Kidney (tissue), 14 donors: ENCODE results near the gene PDE3B. TPM values are rescaled to one million over a fixed set of nuclear protein-coding genes. Genes with fewer than 3 reads are reported as not detected.

ENCODE experiments used
- DNase-seq, 5 donors: peaks; one replicate each; pipeline ENCODE4 v3.0.0-alpha.2; 2013 to 2020
- FAIRE-seq: peaks from 2 replicates; lab custom pipeline; 2012; peaks lifted over from hg19 to GRCh38; lab: Jason Lieb, UNC
- H3K27ac ChIP-seq, 2 donors: one replicate each; pipeline ENCODE4 v1.7.0; 2013; ENCODE audit warnings: low read depth in 2 of 2, low read length in 2 of 2, inconsistent platforms in 1 of 2
- H3K27me3 ChIP-seq: one replicate; pipeline ENCODE4 v1.7.1; 2013; ENCODE audit warnings: low read length, inconsistent platforms; ENCODE audit not compliant: control insufficient read depth, insufficient read depth
- H3K36me3 ChIP-seq, 3 donors: one replicate each; pipeline versions ENCODE4 v1.7.0 to v1.7.1; 2013; ENCODE audit warnings: low read length in 3 of 3, control low read depth in 1 of 3, inconsistent platforms in 1 of 3; ENCODE audit not compliant: insufficient read depth in 3 of 3, control insufficient read depth in 2 of 3
- H3K4me1 ChIP-seq, 3 donors: one replicate each; pipeline versions ENCODE4 v1.7.0 to v1.7.1; 2013; ENCODE audit warnings: low read length in 3 of 3, inconsistent platforms in 1 of 3, low read depth in 1 of 3; ENCODE audit not compliant: control insufficient read depth in 2 of 3, insufficient read depth in 2 of 3
- H3K4me3 ChIP-seq, 3 donors: one replicate each; pipeline versions ENCODE4 v1.7.0 to v1.8.1; 2013; ENCODE audit warnings: low read length in 3 of 3, control low read depth in 1 of 3, inconsistent platforms in 1 of 3
- H3K9ac ChIP-seq, 3 donors: one replicate each; pipeline versions ENCODE4 v1.7.0 to v1.7.1; 2013; ENCODE audit warnings: low read length in 3 of 3, control low read depth in 1 of 3, inconsistent platforms in 1 of 3
- H3K9me3 ChIP-seq, 3 donors: one replicate each; pipeline versions ENCODE4 v1.7.0 to v1.7.1; 2013; ENCODE audit warnings: low read length in 3 of 3, control low read depth in 1 of 3, inconsistent platforms in 1 of 3; ENCODE audit not compliant: control insufficient read depth in 2 of 3, insufficient read depth in 1 of 3
- intact Hi-C: fragments of 100-400 bp; cut with DNase I; formaldehyde crosslinking; loops from one replicate; pipeline ENCODE4 v1.11.1; 2022
- polyA plus RNA-seq: library from polyadenylated mRNA; stranded (reverse); fragments of 350-450 nt; fragmentation: Illumina TruSeq; extraction: RNeasy Lipid Tissue Mini Kit (QIAGEN cat#74804); gene quantifications from one replicate; pipeline ENCODE4 v1.2.3, GENCODE V29; 2014; ENCODE audit warnings: low read depth, low replicate concordance; ENCODE audit not compliant: insufficient read depth
- total RNA-seq: library from RNA; stranded (reverse); fragmentation: NEBNext Ultra II Directional; extraction: Animal tissue kit (Norgen Biotek cat#: 25700); gene quantifications from one replicate; pipeline ENCODE4 v1.2.1, GENCODE V29; 2021
- TF ChIP-seq, protein P1 (sequence below): IDR thresholded peaks from 3 replicates; pipeline ENCODE4 v1.5.1; 2012; ENCODE audit warnings: mild to moderate bottlenecking, moderate library complexity, borderline replicate concordance; ENCODE audit not compliant: insufficient read depth; ENCODE audit errors: extremely low read depth
- donor health status: control.
- donor health status: control.
- donor health status: control.
- donor health status: control.
- donor health status: control.
- donor health status: DM: yes; HTN: yes; CAD: no.
- donor health status: Normal renal cell carcinoma (clear cell type).

Gene PDE3B
- total and polyA plus RNA-seq, 2 donors from 2014 or later, result 0.99 to 7.4 TPM

DNA sequence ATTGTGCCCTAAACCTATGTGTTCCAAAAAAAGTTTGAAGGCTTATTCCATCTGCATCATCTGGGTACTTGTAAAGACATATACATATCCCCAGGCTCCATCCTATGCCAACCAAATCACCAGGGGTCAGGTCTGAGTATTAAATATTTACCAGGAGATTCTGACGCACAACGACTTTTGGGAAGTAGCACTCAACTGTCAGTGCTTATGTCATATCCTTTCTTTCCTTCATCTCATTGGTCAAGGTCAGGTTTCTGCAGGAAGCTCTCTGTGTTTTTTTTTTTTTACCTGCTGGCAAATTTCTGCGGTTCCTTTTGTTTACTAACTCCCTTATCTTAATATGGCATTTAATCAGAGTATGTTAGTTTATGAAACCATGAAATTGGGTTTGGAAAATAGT, 270.9 kb downstream of the PDE3B start:
- no peaks in the 10 kb centered on the region for H3K27me3 ChIP-seq

DNA sequence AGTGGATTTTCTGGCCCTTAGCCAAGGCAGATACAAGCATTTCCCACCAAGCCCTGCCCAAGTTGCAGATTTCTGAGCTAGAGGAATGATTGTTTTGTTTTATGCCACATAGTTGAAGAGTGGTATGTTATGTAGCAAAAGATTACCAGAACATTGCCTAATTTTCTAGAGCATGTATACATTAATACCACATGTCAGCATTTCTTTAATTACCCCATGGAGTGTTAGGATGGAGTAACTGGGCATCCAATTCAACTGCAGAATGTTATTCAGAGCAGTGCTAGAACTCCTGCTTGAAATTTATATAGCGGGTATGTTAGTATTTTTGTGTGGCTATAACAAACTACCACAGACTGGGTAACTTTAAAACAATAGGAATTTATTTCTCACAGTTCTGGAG, 272.8 kb downstream of the PDE3B start:
- FAIRE-seq, result no peak
- intact Hi-C loops, result no loop called here
- TF ChIP-seq, protein P1, sequence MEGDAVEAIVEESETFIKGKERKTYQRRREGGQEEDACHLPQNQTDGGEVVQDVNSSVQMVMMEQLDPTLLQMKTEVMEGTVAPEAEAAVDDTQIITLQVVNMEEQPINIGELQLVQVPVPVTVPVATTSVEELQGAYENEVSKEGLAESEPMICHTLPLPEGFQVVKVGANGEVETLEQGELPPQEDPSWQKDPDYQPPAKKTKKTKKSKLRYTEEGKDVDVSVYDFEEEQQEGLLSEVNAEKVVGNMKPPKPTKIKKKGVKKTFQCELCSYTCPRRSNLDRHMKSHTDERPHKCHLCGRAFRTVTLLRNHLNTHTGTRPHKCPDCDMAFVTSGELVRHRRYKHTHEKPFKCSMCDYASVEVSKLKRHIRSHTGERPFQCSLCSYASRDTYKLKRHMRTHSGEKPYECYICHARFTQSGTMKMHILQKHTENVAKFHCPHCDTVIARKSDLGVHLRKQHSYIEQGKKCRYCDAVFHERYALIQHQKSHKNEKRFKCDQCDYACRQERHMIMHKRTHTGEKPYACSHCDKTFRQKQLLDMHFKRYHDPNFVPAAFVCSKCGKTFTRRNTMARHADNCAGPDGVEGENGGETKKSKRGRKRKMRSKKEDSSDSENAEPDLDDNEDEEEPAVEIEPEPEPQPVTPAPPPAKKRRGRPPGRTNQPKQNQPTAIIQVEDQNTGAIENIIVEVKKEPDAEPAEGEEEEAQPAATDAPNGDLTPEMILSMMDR, result no peak

More for the DNA sequence above, 270.9 kb downstream of the PDE3B start:
- H3K9me3 ChIP-seq, result no peaks in the 10 kb centered on the region
- H3K9ac ChIP-seq, result no peak overlapping the region
- H3K36me3 ChIP-seq, result no peaks in the 10 kb centered on the region
- TF ChIP-seq, protein P1, result no peak
- no peak overlapping the region for H3K27ac ChIP-seq
- H3K4me1 ChIP-seq, result no peaks in the 10 kb centered on the region
- FAIRE-seq (no peak), DNase-seq (no peak)
- intact Hi-C loops, result no loop called here
- no peak overlapping the region for H3K4me3 ChIP-seq

More for the DNA sequence above, 272.8 kb downstream of the PDE3B start:
- Histone ChIP-seq H3K9ac (no peak overlapping the region), H3K36me3 (no peaks in the 10 kb centered on the region), H3K9me3 (no peaks in the 10 kb centered on the region), H3K27me3 (no peaks in the 10 kb centered on the region), H3K4me3 (no peak overlapping the region), H3K4me1 (no peaks in the 10 kb centered on the region), H3K27ac (no peak overlapping the region)
- no peak for DNase-seq

Other genes starting within 250 kb of the PDE3B start
- gene COPB1, start 144.0 kb upstream of the PDE3B start, total RNA-seq, result 92.3 TPM
- 54.9 TPM for gene COPB1, start 144.0 kb upstream of the PDE3B start, polyA plus RNA-seq
- gene PSMA1, start 123.4 kb upstream of the PDE3B start, total RNA-seq, result 118 TPM
- gene PSMA1, start 123.4 kb upstream of the PDE3B start, polyA plus RNA-seq, result 133 TPM
- gene CYP2R1, start 248.4 kb downstream of the PDE3B start, total RNA-seq, result 11.6 TPM
- 18.5 TPM for gene CYP2R1, start 248.4 kb downstream of the PDE3B start, polyA plus RNA-seq